CD14-positive monocyte (primary cell): ENCODE data around the gene PGR. TPM values are rescaled to one million over a fixed set of nuclear protein-coding genes. Genes with fewer than 3 reads are reported as not detected.

Experiments
- DNase-seq, 3 donors: peaks; one replicate each; pipeline ENCODE4 v3.0.0-alpha.2; 2011 to 2022
- H2AFZ ChIP-seq: 2 replicates; pipeline ENCODE4 v1.6.0; 2012; ENCODE audit warnings: mild to moderate bottlenecking, low read depth, low read length, inconsistent platforms; ENCODE audit not compliant: insufficient read depth, poor library complexity, severe bottlenecking
- H3K27ac ChIP-seq, 2 donors: 1 replicate in 1 of 2; 2 replicates in 1 of 2; pipeline ENCODE4 v1.5.1; 2012 to 2013; ENCODE audit warnings: low read length in 2 of 2, control low read depth in 1 of 2, inconsistent platforms in 1 of 2, low read depth in 1 of 2, mild to moderate bottlenecking in 1 of 2
- H3K27me3 ChIP-seq, 2 donors: one replicate each; pipeline versions ENCODE4 v1.6.0 to v1.6.1; 2011 to 2013; ENCODE audit warnings: low read length in 2 of 2; ENCODE audit not compliant: control insufficient read depth in 2 of 2, insufficient read depth in 2 of 2
- H3K36me3 ChIP-seq, 2 donors: replicated peaks in 1 of 2; 1 replicate in 1 of 2; 2 replicates in 1 of 2; pipeline versions ENCODE4 v1.5.1 to v1.6.1; 2012 to 2013; ENCODE audit warnings: low read length in 2 of 2, control low read depth in 1 of 2, inconsistent platforms in 1 of 2, mild to moderate bottlenecking in 1 of 2; ENCODE audit not compliant: insufficient read depth in 2 of 2, control insufficient read depth in 1 of 2
- H3K4me1 ChIP-seq, 2 donors: 1 replicate in 1 of 2; 2 replicates in 1 of 2; pipeline versions ENCODE4 v1.5.1 to v1.6.1; 2012 to 2013; ENCODE audit warnings: low read length in 2 of 2, control low read depth in 1 of 2, inconsistent platforms in 1 of 2, mild to moderate bottlenecking in 1 of 2, moderate library complexity in 1 of 2; ENCODE audit not compliant: insufficient read depth in 2 of 2, control insufficient read depth in 1 of 2
- H3K4me2 ChIP-seq: replicated peaks from 2 replicates; pipeline ENCODE3; 2012; ENCODE audit warnings: low read length, moderate library complexity, mild to moderate bottlenecking; ENCODE audit not compliant: poor library complexity, severe bottlenecking; ENCODE audit errors: extremely low read depth
- H3K4me3 ChIP-seq, 3 experiments: fragments of 200-600 bp in 1 of 3; sonication (generic) in 1 of 3; replicated peaks in 1 of 3; 1 replicate in 2 of 3; 2 replicates in 1 of 3; pipeline ENCODE4 v1.5.1; 2011 to 2013; ENCODE audit warnings: low read length in 3 of 3, mild to moderate bottlenecking in 3 of 3, control low read depth in 2 of 3, low read depth in 2 of 3, inconsistent platforms in 1 of 3, moderate library complexity in 1 of 3
- H3K79me2 ChIP-seq: 2 replicates; pipeline ENCODE4 v1.6.0; 2012; ENCODE audit warnings: mild to moderate bottlenecking, control low read depth, inconsistent platforms, low read length, moderate library complexity; ENCODE audit not compliant: insufficient read depth
- H3K9ac ChIP-seq: 2 replicates; pipeline ENCODE4 v1.6.0; 2017; ENCODE audit warnings: low read length, mild to moderate bottlenecking; ENCODE audit not compliant: insufficient read depth, poor library complexity, severe bottlenecking
- H3K9me3 ChIP-seq, 2 donors: replicated peaks in 1 of 2; 1 replicate in 1 of 2; 2 replicates in 1 of 2; pipeline versions ENCODE4 v1.5.1 to v1.6.1; 2012 to 2013; ENCODE audit warnings: low read length in 2 of 2, control low read depth in 1 of 2; ENCODE audit not compliant: control insufficient read depth in 1 of 2, insufficient read depth in 1 of 2
- H4K20me1 ChIP-seq: 2 replicates; pipeline ENCODE4 v1.6.0; 2012; ENCODE audit warnings: mild to moderate bottlenecking, low read length, control low read depth, moderate library complexity; ENCODE audit not compliant: insufficient read depth
- H3K27ac Mint-ChIP-seq, 7 donors: one replicate each; pipeline ENCODE4 v1.8.0; 2020; ENCODE audit warnings: mild to moderate bottlenecking in 7 of 7, mixed read lengths in 7 of 7, moderate library complexity in 6 of 7, inconsistent platforms in 2 of 7
- H3K27me3 Mint-ChIP-seq, 3 donors: one replicate each; pipeline ENCODE4 v1.8.0; 2021 to 2022; ENCODE audit warnings: low read depth in 3 of 3, mild to moderate bottlenecking in 3 of 3, mixed read lengths in 3 of 3, moderate library complexity in 3 of 3, inconsistent platforms in 1 of 3
- H3K36me3 Mint-ChIP-seq, 2 donors: one replicate each; pipeline ENCODE4 v1.8.0; 2020; ENCODE audit warnings: mixed read lengths in 2 of 2, inconsistent platforms in 1 of 2, mild to moderate bottlenecking in 1 of 2
- H3K4me1 Mint-ChIP-seq: one replicate; pipeline ENCODE4 v1.8.0; 2020; ENCODE audit warnings: mild to moderate bottlenecking, mixed read lengths
- H3K4me3 Mint-ChIP-seq, 2 donors: one replicate each; pipeline ENCODE4 v1.8.0; 2020; ENCODE audit warnings: mild to moderate bottlenecking in 2 of 2, mixed read lengths in 2 of 2, moderate library complexity in 1 of 2
- H3K9me3 Mint-ChIP-seq, 7 donors: one replicate each; pipeline ENCODE4 v1.8.0; 2020 to 2022; ENCODE audit warnings: mixed read lengths in 7 of 7, mild to moderate bottlenecking in 6 of 7, moderate library complexity in 6 of 7, inconsistent platforms in 2 of 7
- CTCF ChIP-seq: fragments of 200-600 bp; IDR thresholded peaks from one replicate; pipeline ENCODE4 v1.8.0; 2022; ENCODE audit warnings: antibody characterized with exemption, mild to moderate bottlenecking
- WGBS: methylation state at CpG from one replicate; pipeline ENCODE4 v1.1.5; 2013; ENCODE audit warnings: missing lambda C conversion rate; ENCODE audit not compliant: insufficient coverage; 5-methylcytosine and 5-hydroxymethylcytosine counted together
- intact Hi-C, 2 donors: fragments of 100-400 bp; cut with micrococcal nuclease; formaldehyde crosslinking; loops; one replicate each; pipeline versions ENCODE4 v1.15.0 to v1.15.1; 2023
- polyA plus RNA-seq, 3 donors: library from polyadenylated mRNA; depleted of rRNA in 1 of 3; unstranded in 2 of 3; stranded (reverse) in 1 of 3; fragments of 300-500 nt in 2 of 3; fragments of >200 nt in 1 of 3; fragmentation: Illumina TruSeq in 2 of 3; gene quantifications; 1 replicate in 2 of 3; 2 replicates in 1 of 3; pipeline ENCODE4 v1.2.3, GENCODE V29; 2012 to 2021

The PGR gene
- polyA plus RNA-seq, 3 donors, result not detected

- no peak overlapping the region for H3K27ac Mint-ChIP-seq
- no peak overlapping the region for H3K4me3 Mint-ChIP-seq
- intact Hi-C loops, result no loop called here
- no peak for TF ChIP-seq CTCF
- Histone ChIP-seq H3K4me1 (no peaks in the 10 kb centered on the region), H2AFZ (no peak overlapping the region), H3K4me2 (no peak overlapping the region), H3K9me3 (peaks cover 0 to 21% of the 10 kb centered on the region in 2 donors), H3K27me3 (peaks cover 21 to 33% of the 10 kb centered on the region in 2 donors), H4K20me1 (no peaks in the 10 kb centered on the region), H3K27ac (no peak overlapping the region), H3K79me2 (no peaks in the 10 kb centered on the region), H3K4me3 (no peak overlapping the region), H3K9ac (no peak overlapping the region), H3K36me3 (no peaks in the 10 kb centered on the region)
- no CpG with 5 or more reads among the region's 1 CpG for WGBS
- H3K27me3 Mint-ChIP-seq, result peaks cover 30 to 33% (median 33%) of the 10 kb centered on the region in 3 donors
- no peaks in the 10 kb centered on the region for H3K4me1 Mint-ChIP-seq
- no peaks in the 10 kb centered on the region for H3K36me3 Mint-ChIP-seq
- peaks cover 0 to 10% (median 6%) of the 10 kb centered on the region in 7 donors for H3K9me3 Mint-ChIP-seq
- DNase-seq, result no peak
These were observed 3.6 kb upstream of the PGR start for GRCh38 chr11:101133190-101133589.

GRCh38 chr11:101128571-101129202 is 926 bp downstream of the PGR start:
- Histone ChIP-seq H3K27ac (no peak overlapping the region), H3K4me1 (no peaks in the 10 kb centered on the region), H3K9me3 (peaks cover 0 to 25% of the 10 kb centered on the region in 2 donors), H3K4me2 (no peak overlapping the region), H3K79me2 (no peaks in the 10 kb centered on the region), H3K9ac (no peak overlapping the region), H4K20me1 (no peaks in the 10 kb centered on the region), H3K36me3 (no peaks in the 10 kb centered on the region), H3K27me3 (peaks cover 37 to 65% of the 10 kb centered on the region in 2 donors), H2AFZ (no peak overlapping the region), H3K4me3 (no peak overlapping the region)
- TF ChIP-seq CTCF, result no peak
- intact Hi-C loops, result no loop called here
- Mint-ChIP-seq H3K27me3 (peaks cover 47 to 59% (median 57%) of the 10 kb centered on the region in 3 donors), H3K36me3 (peaks cover 0 to 2% of the 10 kb centered on the region in 2 donors), H3K4me1 (peaks cover 3% of the 10 kb centered on the region), H3K27ac (no peak overlapping the region), H3K9me3 (peaks cover 0 to 19% (median 10%) of the 10 kb centered on the region in 7 donors), H3K4me3 (peak overlapping the region in 1 of 2 donors; percentile 78)
- no peak for DNase-seq
- WGBS, result 9% methylated on average over 25 of the region's 38 CpGs
